Gastroesophageal sphincter (tissue), 4 donors: ENCODE measurements around the gene HAGHL. TPM values are rescaled to one million over a fixed set of nuclear protein-coding genes. Genes with fewer than 3 reads are reported as not detected.
A peak's percentile ranks its signal among the peaks of the same experiment; 100 is the strongest.

Experiments
- ATAC-seq: fragments of 150-250 bp; one replicate; pipeline ENCODE4 v1.9.1; 2016; ENCODE audit warnings: mild to moderate bottlenecking, moderate library complexity
- H3K27ac ChIP-seq, 4 donors: fragments of 200-600 bp; sonication (generic) in 3 of 4; 1 replicate in 3 of 4; 2 replicates in 1 of 4; pipeline ENCODE4 v1.5.1; 2016 to 2019
- H3K27me3 ChIP-seq: fragments of 200-600 bp; sonication (generic); one replicate; pipeline ENCODE4 v1.5.1; 2019
- H3K36me3 ChIP-seq, 2 donors: fragments of 200-600 bp; sonication (generic); one replicate each; pipeline ENCODE4 v1.5.1; 2019; ENCODE audit warnings: control low read depth in 1 of 2
- H3K4me1 ChIP-seq, 3 donors: fragments of 200-600 bp; sonication (generic); 1 replicate in 2 of 3; 2 replicates in 1 of 3; pipeline ENCODE4 v1.5.1; 2016 to 2019; ENCODE audit warnings: control low read depth in 2 of 3
- H3K4me3 ChIP-seq, 2 donors: fragments of 200-600 bp; sonication (generic); one replicate each; pipeline ENCODE4 v1.5.1; 2019; ENCODE audit warnings: mild to moderate bottlenecking in 1 of 2, moderate library complexity in 1 of 2
- H3K9me3 ChIP-seq, 3 donors: fragments of 200-600 bp; sonication (generic); one replicate each; pipeline ENCODE4 v1.5.1; 2017 to 2019; ENCODE audit warnings: control low read depth in 2 of 3
- CTCF ChIP-seq, 4 experiments: fragments of 200-600 bp in 2 of 4; fragments of 450-650 bp in 2 of 4; sonication (generic) in 1 of 4; IDR thresholded peaks; one replicate each; pipeline ENCODE4 v1.5.1; 2017 to 2019; ENCODE audit warnings: antibody characterized with exemption in 4 of 4, mild to moderate bottlenecking in 2 of 4, moderate library complexity in 2 of 4
- EP300 ChIP-seq: sonication (generic); formaldehyde crosslinking; IDR thresholded peaks from one replicate; pipeline ENCODE4 v1.6.1; 2017; ENCODE audit warnings: antibody characterized with exemption, mild to moderate bottlenecking
- POLR2A ChIP-seq, 2 donors: fragments of 450-650 bp; IDR thresholded peaks; one replicate each; pipeline ENCODE4 v1.6.1; 2017; ENCODE audit warnings: antibody characterized with exemption in 2 of 2, mild to moderate bottlenecking in 2 of 2, moderate library complexity in 1 of 2
- POLR2AphosphoS5 ChIP-seq: sonication (generic); formaldehyde crosslinking; IDR thresholded peaks from one replicate; pipeline ENCODE4 v1.6.1; 2017; ENCODE audit warnings: antibody characterized with exemption
- WGBS, 2 donors: methylation state at CpG; one replicate each; pipeline ENCODE4 v1.1.5; 2018; ENCODE audit warnings: low coverage in 1 of 2; 5-methylcytosine and 5-hydroxymethylcytosine counted together
- total RNA-seq, 4 donors: library from RNA; depleted of rRNA; stranded (reverse); fragments of >200 nt; gene quantifications; one replicate each; pipeline ENCODE4 v1.1.0, GENCODE V29; 2016

Gene HAGHL
- total RNA-seq, 4 donors from 2014 or later: 1.1 to 4.8 (median 2.8) TPM

- Histone ChIP-seq H3K4me1 (peaks cover 0 to 38% (median 7%) of the 10 kb centered on the region in 3 donors), H3K4me3 (peak overlapping the region in 1 of 2 donors; percentile 16), H3K36me3 (no peaks in the 10 kb centered on the region), H3K9me3 (no peaks in the 10 kb centered on the region), H3K27me3 (peaks cover 100% of the 10 kb centered on the region), H3K27ac (no peak overlapping the region)
- ATAC-seq: no peak
- TF ChIP-seq POLR2AphosphoS5 (no peak), POLR2A (IDR thresholded peaks at IDR 0.05) (no peak), CTCF (IDR thresholded peaks at IDR 0.05) (no peak), EP300 (no peak)
- WGBS, 2 donors: 3 to 9% methylated on average over 6 of the region's 49 CpGs
These were observed 20.5 kb upstream of the HAGHL start for GRCh38 chr16:706189-707061.

GRCh38 chr16:707062-707538 is 19.8 kb upstream of the HAGHL start:
- Histone ChIP-seq H3K4me1 (peaks cover 0 to 44% (median 7%) of the 10 kb centered on the region in 3 donors), H3K9me3 (no peaks in the 10 kb centered on the region), H3K36me3 (no peaks in the 10 kb centered on the region), H3K4me3 (no peak overlapping the region), H3K27me3 (peaks cover 100% of the 10 kb centered on the region), H3K27ac (no peak overlapping the region)
- no peak for ATAC-seq
- TF ChIP-seq CTCF (IDR thresholded peaks at IDR 0.05) (no peak), EP300 (no peak), POLR2AphosphoS5 (no peak)
- WGBS, 2 donors: no CpG with 5 or more reads among the region's 14 CpGs

GRCh38 chr16:708019-708418 is 18.9 kb upstream of the HAGHL start:
- H3K9me3 ChIP-seq: no peaks in the 10 kb centered on the region
- peaks cover 95% of the 10 kb centered on the region for H3K27me3 ChIP-seq
- H3K27ac ChIP-seq: no peak overlapping the region
- H3K36me3 ChIP-seq: no peaks in the 10 kb centered on the region
- TF ChIP-seq POLR2AphosphoS5 (no peak), EP300 (no peak), POLR2A (IDR thresholded peaks at IDR 0.05) (no peak), CTCF (IDR thresholded peaks at IDR 0.05) (no peak)
- 67% methylated on average over 3 of the region's 3 CpGs; no CpG with 5 or more reads in 1 of the 2 donors for WGBS, 2 donors
- H3K4me3 ChIP-seq: no peak overlapping the region
- H3K4me1 ChIP-seq: peaks cover 0 to 44% (median 7%) of the 10 kb centered on the region in 3 donors
- ATAC-seq: no peak

- peaks cover 85% of the 10 kb centered on the region for H3K27me3 ChIP-seq
- TF ChIP-seq CTCF (IDR thresholded peaks at IDR 0.05) (no peak), EP300 (no peak), POLR2AphosphoS5 (no peak), POLR2A (IDR thresholded peaks at IDR 0.05) (no peak)
- no peak overlapping the region for H3K4me3 ChIP-seq
- no peaks in the 10 kb centered on the region for H3K9me3 ChIP-seq
- 79 to 100% methylated on average over 1 to 2 of the region's 4 CpGs for WGBS, 2 donors
- H3K4me1 ChIP-seq: peaks cover 0 to 44% (median 7%) of the 10 kb centered on the region in 3 donors
- no peak for ATAC-seq
- H3K36me3 ChIP-seq: no peaks in the 10 kb centered on the region
- H3K27ac ChIP-seq: no peak overlapping the region
These were observed 17.9 kb upstream of the HAGHL start for GRCh38 chr16:708959-709358.
